GM19239 (cell line): Measurements from ENCODE around the gene STAG2.
A peak's percentile ranks its signal among the peaks of the same experiment; 100 is the strongest.
"Not testable (repeated sequence)": the region's sequence is repeated elsewhere in the genome, so short reads cannot be mapped to it uniquely, and the experiment has no call there.

Experiments
- DNase-seq: peaks from one replicate; pipeline ENCODE4 v3.0.0; 2011; ENCODE audit warnings: low spot score; ENCODE audit not compliant: insufficient read length
- FAIRE-seq: peaks from 2 replicates; lab custom pipeline; 2011; peaks lifted over from hg19 to GRCh38; lab: Jason Lieb, UNC

STAG2 gene

DNA sequence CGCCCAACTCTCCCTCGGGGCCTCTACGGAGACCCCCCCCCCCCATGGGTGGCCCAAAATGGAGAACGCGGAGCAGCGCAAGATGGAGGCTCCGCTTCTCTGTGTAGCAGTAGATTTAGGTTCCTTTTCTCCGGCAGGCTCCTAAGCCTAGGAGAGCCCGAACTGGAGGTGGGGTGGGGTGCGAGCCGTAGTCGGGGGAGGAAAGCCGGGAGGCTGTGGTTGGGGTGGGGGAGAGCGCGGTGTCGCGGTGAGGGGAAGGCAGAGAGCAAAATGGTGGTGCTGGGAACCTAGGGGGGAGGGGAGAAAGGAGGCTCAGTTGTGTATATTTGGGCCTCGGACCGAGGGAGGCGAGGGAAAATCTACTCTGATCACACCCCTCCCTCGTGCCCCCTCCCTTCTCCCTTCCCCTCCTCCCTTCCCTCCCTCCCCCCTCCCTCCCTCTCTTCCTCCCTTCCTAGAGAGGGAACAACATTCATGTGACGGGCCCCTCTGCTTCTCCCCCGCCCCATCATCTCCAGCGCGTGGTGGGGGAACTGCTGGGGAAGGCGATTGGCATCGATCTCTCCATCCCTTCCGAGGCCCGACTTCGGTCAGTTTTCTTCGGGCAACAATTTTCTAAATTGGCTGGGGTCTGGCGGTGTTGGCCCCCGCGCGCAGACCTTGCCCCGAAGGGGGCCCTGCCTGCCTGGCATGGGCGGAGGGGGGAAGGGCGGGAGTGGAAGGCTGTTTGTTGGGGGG, at the start of gene STAG2:
Gene STAG2 (plus strand): TSS at position 439 of the 738 bp plus-strand sequence. CDS start 60,922 bp downstream, outside the sequence.
- peak; percentile 93 for FAIRE-seq

DNA sequence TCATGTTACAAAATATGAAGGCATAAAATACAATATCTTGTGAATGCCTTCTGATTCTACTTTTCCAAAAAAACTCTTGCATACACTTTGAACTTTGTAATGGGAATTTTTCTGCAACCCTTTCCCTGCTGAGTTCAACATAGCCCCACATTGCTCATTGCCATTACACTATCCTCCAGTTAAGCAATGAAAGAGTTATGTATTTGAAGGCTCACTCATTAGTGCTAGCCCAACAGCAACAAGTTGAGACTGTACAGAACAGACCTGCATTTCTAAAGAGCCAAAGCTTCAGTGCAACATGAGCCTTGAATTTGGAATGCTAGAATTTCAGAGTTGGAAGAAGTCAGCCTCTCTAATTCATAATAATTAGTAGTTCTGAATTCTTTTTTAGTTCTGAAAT, 44.4 kb upstream of the STAG2 start:
- DNase-seq (no peak), FAIRE-seq (no peak)

More for the DNA sequence above, at the start of gene STAG2:
- DNase-seq, result no peak

DNA sequence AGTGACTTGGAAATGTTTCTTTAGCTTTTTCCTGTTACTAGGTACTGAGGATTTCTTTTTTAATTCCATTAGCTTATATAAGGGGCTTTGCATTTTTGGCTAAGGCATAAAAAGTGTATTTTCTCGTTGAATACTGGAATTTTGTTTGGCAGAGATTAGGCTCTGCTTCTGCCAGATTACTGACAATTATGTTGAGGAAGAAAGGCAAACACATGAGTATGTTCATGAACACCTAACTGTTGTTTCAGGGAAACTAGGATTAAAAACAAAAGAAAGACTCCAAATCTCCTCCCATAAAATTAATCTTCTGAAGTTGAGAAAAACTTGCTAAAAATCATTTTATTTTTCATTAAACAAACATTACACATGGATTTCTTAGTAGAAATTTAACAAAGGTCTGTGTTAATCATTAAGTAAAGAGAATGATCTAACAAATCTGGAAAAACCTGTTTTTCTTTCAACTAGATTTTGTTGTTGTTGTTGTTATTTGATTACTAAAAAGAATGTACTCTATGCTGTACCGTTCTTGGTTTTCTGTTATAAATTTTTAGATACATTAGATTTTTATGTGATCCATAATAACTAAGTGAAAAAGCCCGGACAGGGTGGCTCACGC, 43.3 kb upstream of the STAG2 start:
- FAIRE-seq (peak; percentile 84), DNase-seq (no peak)

DNA sequence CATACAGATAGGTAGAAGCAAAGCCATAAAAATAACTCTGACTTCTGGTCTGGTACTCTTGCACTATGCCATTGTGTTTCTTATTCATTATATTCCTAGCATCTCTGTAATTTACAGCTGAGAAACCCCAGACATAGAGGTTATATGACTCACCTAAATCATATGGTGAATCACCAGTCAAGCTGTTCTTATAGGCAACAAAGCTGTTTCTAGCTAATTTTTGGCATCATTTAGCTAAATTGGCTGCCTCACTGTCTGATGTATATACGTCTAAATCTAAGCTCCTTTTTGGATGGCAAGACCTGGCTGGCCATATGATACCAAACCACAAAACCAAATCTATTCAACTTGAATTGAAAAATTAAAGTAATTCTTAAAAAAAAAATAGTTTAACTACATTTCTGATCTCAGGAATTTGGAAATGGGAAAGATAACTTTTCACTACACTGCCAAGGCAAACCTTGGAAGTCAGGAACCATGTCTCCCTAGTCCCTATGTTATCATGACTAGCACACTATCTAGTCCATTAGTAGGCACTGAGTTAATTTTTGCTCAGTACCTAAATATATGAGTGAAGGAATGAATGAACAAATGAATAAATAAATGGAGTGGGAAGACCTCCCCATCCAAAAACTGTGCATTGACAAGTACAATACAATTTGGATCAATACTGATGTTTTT, 41.3 kb upstream of the STAG2 start:
- no peak for FAIRE-seq
- no peak for DNase-seq

DNA sequence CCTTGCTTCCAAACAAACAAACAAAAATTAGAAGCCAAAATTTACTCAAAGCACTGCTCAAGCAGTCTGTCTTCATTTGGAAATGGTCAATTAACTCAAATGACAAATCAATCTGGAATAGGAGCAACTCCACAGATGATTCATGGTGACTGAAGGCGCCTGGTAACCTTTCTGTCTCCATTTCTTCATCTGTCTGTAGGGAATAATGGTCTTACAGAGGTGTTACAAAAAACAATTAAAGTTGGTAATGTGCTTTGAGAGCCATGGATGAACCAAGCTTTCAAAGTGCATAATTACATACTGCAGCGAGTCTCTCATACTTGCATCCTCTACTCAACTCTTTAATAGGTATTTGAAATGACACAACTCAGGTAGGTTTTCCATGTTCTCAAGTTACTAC, 38.3 kb upstream of the STAG2 start:
- DNase-seq (no peak), FAIRE-seq (no peak)

DNA sequence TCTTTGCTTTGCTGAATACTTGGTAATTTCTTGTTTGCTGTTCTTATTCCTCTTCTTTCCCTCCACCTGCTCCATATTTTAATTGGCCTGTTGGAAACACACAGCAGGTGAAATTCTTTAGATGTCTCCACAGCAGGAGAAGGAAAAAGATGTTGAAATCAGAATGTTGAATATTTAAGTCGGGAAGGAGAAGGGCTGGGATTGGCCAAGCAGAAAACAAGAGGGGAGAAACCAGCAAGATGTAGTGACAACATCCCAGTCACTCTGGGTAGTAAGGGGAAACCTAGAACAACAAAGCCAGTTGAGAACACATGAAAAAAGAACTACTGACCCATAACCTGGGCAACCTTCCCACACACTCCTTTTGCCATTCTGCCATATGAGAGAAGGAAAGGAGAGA, 37.3 kb upstream of the STAG2 start:
- no peak for DNase-seq
- FAIRE-seq, result no peak

DNA sequence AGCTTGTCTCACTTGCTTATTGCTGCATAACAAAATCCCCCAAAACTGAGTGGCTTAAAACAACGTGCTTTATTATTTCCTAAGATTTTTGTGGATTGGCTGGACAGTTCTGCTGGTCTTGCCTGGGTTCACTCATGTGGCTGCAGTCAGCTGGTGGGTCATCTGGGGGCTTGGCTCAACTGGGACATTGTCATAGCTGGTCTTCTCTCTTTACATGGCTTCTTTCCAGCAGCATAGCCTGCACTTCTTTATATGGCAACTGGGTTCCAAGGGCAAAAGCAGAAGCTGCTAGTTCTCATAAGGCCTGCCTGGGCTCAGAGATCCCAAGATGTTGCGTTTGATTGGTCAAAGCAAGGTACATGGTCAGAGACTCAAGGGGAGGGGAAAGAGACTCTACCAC, 33.7 kb upstream of the STAG2 start:
- DNase-seq, result no peak
- no peak for FAIRE-seq

DNA sequence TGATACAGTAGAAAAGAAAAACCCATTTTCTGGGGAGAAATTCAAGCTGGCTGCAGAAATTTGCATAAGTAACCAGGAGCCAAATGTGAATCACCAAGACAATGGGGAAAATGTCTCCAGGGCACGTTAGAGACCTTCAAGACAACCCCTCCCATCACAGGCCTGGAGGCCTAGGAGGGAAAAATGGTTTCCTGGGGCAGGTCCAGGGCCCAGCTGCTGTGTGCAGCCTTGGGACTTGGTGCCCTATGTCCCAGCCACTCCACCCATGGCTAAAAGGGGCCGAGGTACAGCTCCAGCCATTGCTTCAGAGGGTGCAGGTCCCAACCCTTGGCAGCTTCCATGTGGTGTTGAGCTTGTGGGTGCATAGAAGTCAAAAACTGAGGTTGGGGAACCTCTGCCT, 29.5 kb upstream of the STAG2 start:
- FAIRE-seq, DNase-seq: not testable (repeated sequence)

DNA sequence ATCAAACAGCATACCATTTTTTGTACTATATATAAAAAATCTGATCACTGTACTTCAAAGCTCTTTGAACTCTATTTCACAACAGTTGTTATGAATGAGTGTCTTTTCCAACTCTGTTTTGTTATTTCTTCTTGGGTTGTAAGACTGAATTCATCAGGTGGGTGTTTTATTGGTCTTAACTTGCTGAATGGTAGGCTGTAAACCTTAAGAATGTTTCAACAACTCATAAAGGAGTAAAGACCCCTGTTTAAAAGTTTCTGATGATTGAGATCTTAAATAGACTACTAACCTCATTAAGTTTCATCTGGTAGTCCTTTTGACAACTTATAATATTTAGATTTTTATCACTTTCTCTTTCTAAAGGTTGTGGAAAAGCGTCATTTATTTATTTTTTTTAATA, 18.4 kb upstream of the STAG2 start:
- FAIRE-seq, result peak; percentile 51
- no peak for DNase-seq

DNA sequence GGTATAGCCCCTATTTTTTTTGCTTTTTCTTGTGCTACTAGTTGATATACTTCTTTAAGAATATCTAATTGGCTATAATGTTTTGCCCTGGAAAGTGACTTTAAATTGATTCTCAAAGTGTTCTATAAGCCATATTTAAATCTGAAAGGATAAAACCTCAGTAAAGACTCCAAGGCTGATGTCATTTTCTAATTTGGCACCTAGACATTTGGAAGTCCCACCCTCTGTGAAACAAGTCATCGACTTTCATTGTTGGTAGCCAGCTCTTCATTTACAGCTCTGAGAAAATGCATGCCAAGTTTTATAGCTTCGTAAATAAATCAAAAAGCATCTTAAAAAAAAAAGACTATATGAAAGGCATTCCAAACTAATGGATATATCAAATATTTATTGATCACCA, 18.0 kb upstream of the STAG2 start:
- FAIRE-seq, result no peak
- no peak for DNase-seq

DNA sequence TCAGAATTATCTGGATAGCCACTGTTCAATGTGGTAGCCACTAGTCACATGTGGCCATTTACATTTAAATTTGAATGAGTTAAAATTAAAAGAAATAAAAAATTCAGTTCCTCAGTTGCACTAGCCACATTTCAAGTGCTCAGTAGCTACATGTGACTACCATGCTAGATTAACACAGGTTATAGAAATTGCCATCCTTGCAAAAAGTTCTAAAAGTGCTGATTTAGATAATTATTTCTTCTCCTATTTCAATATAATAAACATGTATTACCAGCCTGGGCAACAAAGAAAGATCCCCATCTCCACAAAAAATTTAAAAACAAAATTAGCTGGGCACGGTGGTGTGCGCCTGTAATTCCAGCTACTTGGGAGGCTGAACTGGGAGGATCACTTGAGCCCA, 11.7 kb upstream of the STAG2 start:
- DNase-seq (no peak), FAIRE-seq (no peak)

DNA sequence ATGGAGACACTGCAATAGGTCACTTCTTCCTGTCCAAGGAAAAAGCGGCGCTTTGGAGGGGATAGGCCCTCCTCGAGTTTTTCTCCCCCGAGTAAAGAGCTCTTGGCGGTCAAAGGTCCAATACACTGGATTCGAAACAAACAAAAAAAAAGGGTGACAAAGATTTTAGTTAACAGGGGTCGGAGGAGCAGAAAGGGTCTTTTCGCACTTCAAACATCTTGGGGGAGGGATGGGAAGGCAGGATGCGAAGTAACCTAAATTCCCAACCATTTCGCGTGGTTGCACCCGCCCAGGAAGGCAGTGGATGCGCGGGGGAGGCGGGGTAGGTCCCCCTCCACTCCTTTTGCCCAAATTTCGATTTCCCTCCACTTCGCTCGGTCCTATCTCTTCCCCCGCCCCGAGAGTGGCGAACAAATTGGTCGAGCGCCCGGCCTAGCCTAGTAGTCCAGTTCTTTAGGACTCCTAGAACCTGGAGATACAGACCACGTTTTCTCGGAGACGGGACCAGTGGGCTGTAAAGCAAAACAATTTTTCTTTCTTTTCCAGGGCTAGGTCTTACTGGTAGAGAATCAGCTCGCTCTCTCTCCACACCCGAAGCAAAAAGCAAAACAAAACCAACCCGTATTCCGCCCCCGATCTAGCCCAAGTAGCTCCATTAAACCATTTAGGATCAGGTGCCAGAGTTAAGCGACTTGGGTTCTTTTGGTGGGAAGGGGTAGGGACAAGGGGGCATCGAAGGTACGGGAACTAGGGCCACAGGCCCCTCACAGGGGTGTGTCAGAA, 2.0 kb upstream of the STAG2 start:
- no peak for DNase-seq
- FAIRE-seq, result peak; percentile 88

DNA sequence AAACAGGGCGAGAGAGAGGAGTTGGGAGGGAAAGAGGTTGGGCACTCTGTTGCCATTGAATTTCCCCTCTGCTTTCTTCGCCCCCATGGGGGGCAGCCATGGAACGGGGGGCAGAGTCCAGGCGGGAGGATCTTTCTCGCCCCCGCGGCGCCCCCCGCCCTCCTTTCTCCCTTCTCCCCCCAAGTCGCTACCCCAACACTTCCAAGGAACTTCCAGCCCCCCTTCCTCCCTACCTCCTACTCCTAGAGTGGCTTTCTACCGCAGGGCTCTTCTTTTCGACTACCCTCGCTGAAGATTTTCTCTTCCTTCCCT, 594 bp upstream of the STAG2 start:
- FAIRE-seq (peak; percentile 8), DNase-seq (no peak)

DNA sequence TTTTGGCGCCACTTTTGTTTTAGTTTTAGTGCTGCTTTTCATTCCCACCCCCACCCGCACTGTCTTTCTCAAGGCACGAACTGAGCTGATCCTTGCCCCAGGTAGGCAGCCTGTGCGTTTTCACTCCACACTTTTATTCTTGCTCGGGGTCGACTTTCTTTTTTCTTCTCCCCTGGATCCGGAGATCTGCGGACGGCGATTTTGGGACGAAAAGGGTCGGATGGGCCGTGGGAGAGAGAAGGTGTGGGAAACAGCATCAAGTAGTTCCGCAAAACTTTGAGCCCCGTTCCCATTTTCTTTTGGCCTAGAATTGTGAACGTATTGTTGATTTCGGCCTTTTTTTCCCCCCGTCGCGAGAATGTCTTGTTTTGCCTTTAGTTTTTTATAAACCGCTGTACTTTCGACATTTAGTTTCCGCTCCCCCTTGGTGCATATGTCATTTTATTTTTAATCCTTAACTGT, 531 bp downstream of the STAG2 start:
- peak; percentile 45 for FAIRE-seq

DNA sequence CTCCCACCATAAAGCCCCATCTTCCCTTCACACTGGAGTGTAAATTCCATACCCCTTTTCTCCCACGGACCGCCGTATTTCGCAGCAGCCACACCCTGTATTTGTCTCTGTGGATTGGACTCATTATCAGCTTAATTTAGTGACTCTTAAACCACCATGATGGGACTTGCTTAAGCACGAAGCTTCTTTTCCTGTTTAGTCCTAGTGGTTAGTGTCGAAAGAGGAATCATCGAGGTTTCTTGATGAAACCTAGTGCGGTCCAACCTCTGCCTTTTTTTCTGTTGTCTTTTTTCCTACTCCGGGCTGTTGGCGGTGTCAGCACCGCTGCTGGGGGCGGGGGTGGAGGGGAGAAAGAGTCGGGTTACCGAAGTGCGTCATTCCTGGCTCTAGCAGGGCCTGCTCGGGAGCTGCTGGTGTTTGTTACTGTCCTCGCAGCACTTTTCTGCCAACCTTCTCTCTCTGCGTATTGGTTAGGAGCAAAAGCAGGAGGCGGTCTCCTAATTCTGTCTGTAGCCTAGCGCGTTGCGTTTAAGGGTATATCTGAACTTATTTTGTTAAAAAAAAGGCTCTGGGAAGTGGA, 1.4 kb downstream of the STAG2 start:
- FAIRE-seq (peak; percentile 88), DNase-seq (peak; percentile 12)

More for the DNA sequence above, 531 bp downstream of the STAG2 start:
- no peak for DNase-seq

DNA sequence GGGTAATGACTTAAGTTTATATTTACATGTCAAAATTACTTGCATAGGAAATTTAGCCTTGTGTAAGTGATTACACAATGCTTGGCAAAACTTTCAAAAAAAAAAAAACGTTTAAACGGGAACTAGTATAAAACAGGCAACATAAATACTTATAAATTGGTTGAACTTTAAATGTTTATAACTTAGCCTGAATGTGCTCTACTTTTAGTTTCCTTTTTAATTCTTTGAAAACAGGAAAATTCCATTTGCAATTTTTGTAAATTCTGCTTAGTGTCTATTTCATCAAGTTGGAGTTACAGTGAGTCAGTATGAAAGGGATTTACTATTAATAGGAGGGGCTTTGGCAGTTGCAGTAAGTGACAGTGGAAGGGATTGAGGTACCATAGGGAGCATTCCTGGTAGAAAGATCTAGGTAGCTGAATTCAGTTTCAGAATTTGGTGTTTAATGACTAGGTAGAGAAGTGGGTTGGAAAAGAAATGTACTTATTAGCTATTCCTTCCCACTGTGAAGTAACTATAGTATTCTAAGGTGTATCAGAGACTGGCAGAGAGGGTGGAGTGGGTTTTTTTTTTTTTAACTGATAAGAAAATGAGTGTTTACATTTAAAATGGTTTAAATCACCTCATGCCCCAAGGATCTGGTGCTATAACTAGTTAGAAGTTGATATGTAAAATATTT, 2.8 kb downstream of the STAG2 start:
- DNase-seq (no peak), FAIRE-seq (no peak)

DNA sequence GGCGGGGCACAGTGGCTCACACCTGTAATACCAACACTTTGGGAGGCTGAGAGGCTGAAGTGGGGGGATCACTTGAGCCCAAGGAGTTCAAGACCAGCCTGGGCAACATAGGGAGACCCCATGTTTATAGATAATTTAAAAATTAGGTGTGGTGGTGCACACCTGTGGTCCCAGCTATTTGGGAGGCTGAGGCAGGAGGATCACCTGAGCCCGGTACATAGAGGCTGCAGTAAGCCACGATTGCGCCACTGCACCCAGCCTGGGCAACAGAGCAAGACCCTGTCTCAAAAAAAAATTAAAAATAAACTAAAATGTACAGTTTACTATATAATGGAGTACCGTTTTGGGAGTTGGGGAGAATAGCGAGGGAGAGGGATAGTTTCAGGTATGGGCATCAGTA, 4.2 kb downstream of the STAG2 start:
- DNase-seq (no peak), FAIRE-seq (no peak)

DNA sequence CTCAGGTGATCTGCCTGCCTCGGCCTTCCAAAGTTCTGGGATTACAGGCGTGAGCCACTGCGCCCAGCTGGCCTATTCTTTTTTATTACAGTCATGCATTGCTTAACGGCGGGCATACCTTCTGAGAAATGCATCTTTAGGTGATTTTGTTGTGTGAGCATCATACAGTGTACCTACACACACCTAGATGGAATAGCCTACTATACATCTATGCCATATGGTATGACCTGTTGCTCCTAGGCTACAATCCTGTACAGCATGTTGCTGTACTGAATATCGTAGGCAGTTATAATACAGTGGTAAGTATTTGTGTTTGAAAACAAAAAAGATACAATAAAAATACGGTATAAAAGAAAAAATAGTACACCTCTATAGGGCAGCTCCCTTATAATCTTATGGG, 6.0 kb downstream of the STAG2 start:
- no peak for FAIRE-seq
- no peak for DNase-seq

DNA sequence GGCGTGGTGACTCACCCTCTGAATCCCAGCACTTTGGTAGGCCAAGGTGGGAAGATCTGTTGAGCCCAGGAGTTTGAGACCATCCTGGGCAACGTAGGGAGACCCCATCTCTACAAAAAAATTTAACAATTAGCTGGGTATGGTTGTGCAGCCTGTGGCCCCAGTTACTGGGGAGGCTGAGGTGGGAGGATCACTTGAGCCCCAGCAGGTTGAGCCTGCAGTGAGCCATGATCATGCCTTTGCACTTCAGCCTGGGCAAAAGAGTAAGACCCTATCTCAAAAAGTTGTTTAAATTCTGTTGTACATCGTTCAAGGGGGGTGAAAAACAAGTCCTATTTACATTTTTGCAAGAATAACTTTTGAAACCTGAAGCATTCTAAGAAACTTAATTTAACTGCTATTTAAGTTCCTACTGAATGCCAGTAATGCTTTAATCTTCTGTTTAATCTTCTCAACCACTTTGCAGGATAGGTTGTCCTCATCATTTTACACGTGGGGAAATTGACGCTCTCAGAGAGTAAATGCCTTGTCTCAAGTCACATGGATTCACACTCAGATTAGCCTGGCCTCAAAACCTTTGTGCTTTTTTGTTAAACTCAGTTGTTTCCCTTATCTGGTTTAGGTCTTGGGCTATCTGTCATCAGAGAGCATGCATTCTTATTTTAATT, 7.0 kb downstream of the STAG2 start:
- no peak for FAIRE-seq

More for the DNA sequence above, 7.0 kb downstream of the STAG2 start:
- DNase-seq, result no peak
